GM12864 (cell line): Measurements from ENCODE around the gene EFEMP2.
A peak's percentile ranks its signal among the peaks of the same experiment; 100 is the strongest.

Source experiments
- DNase-seq: peaks from one replicate; pipeline ENCODE4 v3.0.0-alpha.2; 2011; ENCODE audit warnings: low read depth
- H3K4me3 ChIP-seq: 2 replicates; pipeline ENCODE4 v1.5.1; 2011; ENCODE audit warnings: mild to moderate bottlenecking, low read depth, low read length, control low read depth
- CTCF ChIP-seq: IDR thresholded peaks from 2 replicates; pipeline ENCODE4 v1.5.1; 2011; ENCODE audit warnings: low read depth, mild to moderate bottlenecking, moderate library complexity, low read length, control low read depth, inconsistent platforms; ENCODE audit errors: missing control alignments

EFEMP2 gene

GRCh38 chr11:65918211-65919140 is 45.9 kb upstream of the EFEMP2 start, which contains the start of gene C11orf68:
Gene C11orf68, minus strand, starts transcription at chr11:65919062. Its CDS starts 31 bp downstream, at chr11:65919031.
- peak within 1 kb of the TSS; percentile 95 for H3K4me3 ChIP-seq
- DNase-seq = no peak
- no peak for TF ChIP-seq CTCF

- peak overlapping the region; percentile 95 for H3K4me3 ChIP-seq
- no peak for DNase-seq
- TF ChIP-seq CTCF = no peak
Observed at GRCh38 chr11:65917434-65918210, 45.0 kb upstream of the EFEMP2 start.

- no peak for TF ChIP-seq CTCF
- DNase-seq = no peak
- H3K4me3 ChIP-seq = no peak overlapping the region
Observed at GRCh38 chr11:65917077-65917433, 44.5 kb upstream of the EFEMP2 start.

- TF ChIP-seq CTCF = no peak
- H3K4me3 ChIP-seq = no peak overlapping the region
- DNase-seq = no peak
Observed at GRCh38 chr11:65916391-65916790, 43.8 kb upstream of the EFEMP2 start.

- TF ChIP-seq CTCF = no peak
- no peak overlapping the region for H3K4me3 ChIP-seq
- DNase-seq = no peak
Observed at GRCh38 chr11:65915821-65916251, 43.2 kb upstream of the EFEMP2 start.

GRCh38 chr11:65915101-65915820 is 42.7 kb upstream of the EFEMP2 start:
- DNase-seq = no peak
- TF ChIP-seq CTCF = no peak
- H3K4me3 ChIP-seq = no peak overlapping the region
